ACC112 (cell line): Measurements from ENCODE around the gene SHOX.

ENCODE experiments used
- H2AFZ ChIP-seq: fragments of 200-600 bp; sonication (generic); one replicate; pipeline ENCODE4 v1.6.0; 2017; ENCODE audit warnings: antibody characterized with exemption, low read length; ENCODE audit not compliant: unreplicated experiment
- H3K27ac ChIP-seq: fragments of 200-600 bp; sonication (generic); 2 replicates; pipeline ENCODE4 v1.5.1; 2014; ENCODE audit warnings: low read depth, mild to moderate bottlenecking, antibody characterized with exemption, low read length, moderate library complexity
- H3K27me3 ChIP-seq: fragments of 200-600 bp; sonication (generic); 2 replicates; pipeline ENCODE4 v1.6.1; 2014; ENCODE audit warnings: mild to moderate bottlenecking, antibody characterized with exemption, low read length, moderate library complexity, mixed read lengths; ENCODE audit not compliant: insufficient read depth
- H3K36me3 ChIP-seq: fragments of 200-600 bp; sonication (generic); 2 replicates; pipeline ENCODE4 v1.6.1; 2016; ENCODE audit warnings: mild to moderate bottlenecking, antibody characterized with exemption, low read length, moderate library complexity, mixed read lengths; ENCODE audit not compliant: insufficient read depth
- H3K4me1 ChIP-seq: fragments of 200-600 bp; sonication (generic); one replicate; pipeline ENCODE4 v1.6.1; 2016; ENCODE audit warnings: low read length, mixed read lengths; ENCODE audit not compliant: insufficient read depth, unreplicated experiment, control insufficient read depth
- H3K4me3 ChIP-seq: fragments of 200-600 bp; sonication (generic); 2 replicates; pipeline ENCODE4 v1.5.1; 2014; ENCODE audit warnings: mild to moderate bottlenecking, low read depth, low read length
- H3K79me2 ChIP-seq: fragments of 200-600 bp; sonication (generic); one replicate; pipeline ENCODE4 v1.6.0; 2016; ENCODE audit warnings: low read length; ENCODE audit not compliant: control insufficient read depth, unreplicated experiment, insufficient read depth

The SHOX gene

GRCh38 chrX:641671-642435 lies 11.3 kb downstream of the SHOX start:
- H3K4me3 ChIP-seq, result no peak overlapping the region
- H3K27me3 ChIP-seq, result peaks cover 45% of the 10 kb centered on the region
- H3K4me1 ChIP-seq, result no peaks in the 10 kb centered on the region
- H2AFZ ChIP-seq, result no peak overlapping the region
- no peaks in the 10 kb centered on the region for H3K36me3 ChIP-seq
- no peaks in the 10 kb centered on the region for H3K79me2 ChIP-seq
- no peak overlapping the region for H3K27ac ChIP-seq

- no peaks in the 10 kb centered on the region for H3K79me2 ChIP-seq
- no peaks in the 10 kb centered on the region for H3K36me3 ChIP-seq
- H2AFZ ChIP-seq, result no peak overlapping the region
- peaks cover 37% of the 10 kb centered on the region for H3K27me3 ChIP-seq
- H3K27ac ChIP-seq, result no peak overlapping the region
- no peak overlapping the region for H3K4me3 ChIP-seq
- H3K4me1 ChIP-seq, result no peaks in the 10 kb centered on the region
These were observed 12.0 kb downstream of the SHOX start for GRCh38 chrX:642436-643240.

- Histone ChIP-seq H3K4me1 (no peaks in the 10 kb centered on the region), H3K4me3 (no peak overlapping the region), H3K27me3 (peaks cover 31% of the 10 kb centered on the region), H3K36me3 (no peaks in the 10 kb centered on the region), H2AFZ (no peak overlapping the region), H3K27ac (no peak overlapping the region), H3K79me2 (no peaks in the 10 kb centered on the region)
These were observed 12.6 kb downstream of the SHOX start for GRCh38 chrX:643241-643595.

- no peaks in the 10 kb centered on the region for H3K36me3 ChIP-seq
- H3K4me3 ChIP-seq, result no peak overlapping the region
- no peak overlapping the region for H2AFZ ChIP-seq
- peaks cover 24% of the 10 kb centered on the region for H3K27me3 ChIP-seq
- H3K79me2 ChIP-seq, result no peaks in the 10 kb centered on the region
- no peaks in the 10 kb centered on the region for H3K4me1 ChIP-seq
- H3K27ac ChIP-seq, result no peak overlapping the region
These were observed 13.3 kb downstream of the SHOX start for GRCh38 chrX:643911-644303.

- H3K79me2 ChIP-seq, result no peaks in the 10 kb centered on the region
- H3K4me1 ChIP-seq, result no peaks in the 10 kb centered on the region
- H3K36me3 ChIP-seq, result no peaks in the 10 kb centered on the region
- no peak overlapping the region for H3K4me3 ChIP-seq
- H2AFZ ChIP-seq, result no peak overlapping the region
- peaks cover 18% of the 10 kb centered on the region for H3K27me3 ChIP-seq
- H3K27ac ChIP-seq, result no peak overlapping the region
These were observed 14.0 kb downstream of the SHOX start for GRCh38 chrX:644304-645281.

- H3K4me1 ChIP-seq, result no peaks in the 10 kb centered on the region
- H3K27me3 ChIP-seq, result peaks cover 16% of the 10 kb centered on the region
- H3K79me2 ChIP-seq, result no peaks in the 10 kb centered on the region
- H3K27ac ChIP-seq, result no peak overlapping the region
- H2AFZ ChIP-seq, result no peak overlapping the region
- H3K4me3 ChIP-seq, result no peak overlapping the region
- no peaks in the 10 kb centered on the region for H3K36me3 ChIP-seq
These were observed 15.6 kb downstream of the SHOX start for GRCh38 chrX:646228-646495.

- H3K27ac ChIP-seq, result no peak overlapping the region
- H2AFZ ChIP-seq, result no peak overlapping the region
- no peaks in the 10 kb centered on the region for H3K79me2 ChIP-seq
- H3K36me3 ChIP-seq, result no peaks in the 10 kb centered on the region
- H3K4me1 ChIP-seq, result no peaks in the 10 kb centered on the region
- peaks cover 16% of the 10 kb centered on the region for H3K27me3 ChIP-seq
- H3K4me3 ChIP-seq, result no peak overlapping the region
These were observed 16.2 kb downstream of the SHOX start for GRCh38 chrX:646796-647195.

GRCh38 chrX:649166-649565 lies 18.6 kb downstream of the SHOX start:
- peaks cover 23% of the 10 kb centered on the region for H3K27me3 ChIP-seq
- H3K27ac ChIP-seq, result no peak overlapping the region
- no peaks in the 10 kb centered on the region for H3K4me1 ChIP-seq
- H3K36me3 ChIP-seq, result no peaks in the 10 kb centered on the region
- H3K4me3 ChIP-seq, result no peak overlapping the region
- no peaks in the 10 kb centered on the region for H3K79me2 ChIP-seq
- no peak overlapping the region for H2AFZ ChIP-seq

- peaks cover 13% of the 10 kb centered on the region for H3K27me3 ChIP-seq
- H3K4me1 ChIP-seq, result no peaks in the 10 kb centered on the region
- H3K4me3 ChIP-seq, result no peak overlapping the region
- H3K79me2 ChIP-seq, result no peaks in the 10 kb centered on the region
- H2AFZ ChIP-seq, result no peak overlapping the region
- H3K36me3 ChIP-seq, result no peaks in the 10 kb centered on the region
- no peak overlapping the region for H3K27ac ChIP-seq
These were observed 19.7 kb downstream of the SHOX start for GRCh38 chrX:650324-650723.

GRCh38 chrX:650811-651210 lies 20.2 kb downstream of the SHOX start:
- no peak overlapping the region for H3K4me3 ChIP-seq
- H3K79me2 ChIP-seq, result no peaks in the 10 kb centered on the region
- no peaks in the 10 kb centered on the region for H3K36me3 ChIP-seq
- H2AFZ ChIP-seq, result no peak overlapping the region
- H3K4me1 ChIP-seq, result no peaks in the 10 kb centered on the region
- no peak overlapping the region for H3K27ac ChIP-seq
- peaks cover 10% of the 10 kb centered on the region for H3K27me3 ChIP-seq
